Loucy (cell line): ENCODE results near the gene NRDE2.

Experiments
- EZH2phosphoT487 ChIP-seq: fragments of 200-600 bp; IDR thresholded peaks from 2 replicates; pipeline ENCODE4 v1.6.1; 2018; ENCODE audit warnings: antibody characterized with exemption, mild to moderate bottlenecking, moderate library complexity, borderline replicate concordance
- TF ChIP-seq, protein P1 (sequence below): fragments of 200-600 bp; sonication (generic); conservative IDR thresholded peaks from 2 replicates; pipeline ENCODE4 v1.5.1; 2014; ENCODE audit warnings: mild to moderate bottlenecking, antibody characterized with exemption, low read length

DNA sequence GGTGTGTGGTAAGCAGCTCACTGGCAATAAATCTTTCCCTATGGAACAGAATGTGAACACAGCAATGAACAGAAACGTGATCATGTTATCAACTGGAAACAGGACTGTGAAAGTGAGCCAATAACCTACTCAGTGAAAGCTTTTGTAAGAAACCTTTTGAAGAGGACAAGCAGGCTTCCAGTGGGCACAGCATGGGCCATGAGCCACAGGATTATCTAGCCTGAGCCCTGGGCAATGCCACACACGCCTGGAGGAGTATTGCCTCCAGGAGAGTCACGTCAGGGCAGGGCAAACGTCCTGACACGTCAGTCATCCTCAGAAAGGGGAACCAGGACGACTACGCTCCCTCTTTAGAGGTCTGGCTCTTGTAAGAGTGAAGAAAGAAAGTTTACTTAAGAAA is 32.3 kb downstream of the NRDE2 start:
- TF ChIP-seq, protein P1, sequence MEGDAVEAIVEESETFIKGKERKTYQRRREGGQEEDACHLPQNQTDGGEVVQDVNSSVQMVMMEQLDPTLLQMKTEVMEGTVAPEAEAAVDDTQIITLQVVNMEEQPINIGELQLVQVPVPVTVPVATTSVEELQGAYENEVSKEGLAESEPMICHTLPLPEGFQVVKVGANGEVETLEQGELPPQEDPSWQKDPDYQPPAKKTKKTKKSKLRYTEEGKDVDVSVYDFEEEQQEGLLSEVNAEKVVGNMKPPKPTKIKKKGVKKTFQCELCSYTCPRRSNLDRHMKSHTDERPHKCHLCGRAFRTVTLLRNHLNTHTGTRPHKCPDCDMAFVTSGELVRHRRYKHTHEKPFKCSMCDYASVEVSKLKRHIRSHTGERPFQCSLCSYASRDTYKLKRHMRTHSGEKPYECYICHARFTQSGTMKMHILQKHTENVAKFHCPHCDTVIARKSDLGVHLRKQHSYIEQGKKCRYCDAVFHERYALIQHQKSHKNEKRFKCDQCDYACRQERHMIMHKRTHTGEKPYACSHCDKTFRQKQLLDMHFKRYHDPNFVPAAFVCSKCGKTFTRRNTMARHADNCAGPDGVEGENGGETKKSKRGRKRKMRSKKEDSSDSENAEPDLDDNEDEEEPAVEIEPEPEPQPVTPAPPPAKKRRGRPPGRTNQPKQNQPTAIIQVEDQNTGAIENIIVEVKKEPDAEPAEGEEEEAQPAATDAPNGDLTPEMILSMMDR: no peak
- TF ChIP-seq EZH2phosphoT487: no peak
